ENCODE results near the gene AGR2.
"Not testable (repeated sequence)": the region's sequence is repeated elsewhere in the genome, so short reads cannot be mapped to it uniquely, and the experiment has no call there.

Gene AGR2

GRCh38 chr7:16774986-16775385 is 29.8 kb downstream of the AGR2 start:
- in situ Hi-C loops (cut with MboI; ENCODE audit: low sequenced_read_pairs) = no loop called here

GRCh38 chr7:16774294-16774693 is 30.5 kb downstream of the AGR2 start:
- in situ Hi-C loops (cut with MboI; ENCODE audit: low sequenced_read_pairs) = no loop called here

- in situ Hi-C loops (cut with MboI; ENCODE audit: low sequenced_read_pairs) = no loop called here
These were observed 30.9 kb downstream of the AGR2 start for GRCh38 chr7:16773884-16774283.

- in situ Hi-C loops (cut with MboI; ENCODE audit: low sequenced_read_pairs) = no loop called here
These were observed 31.5 kb downstream of the AGR2 start for GRCh38 chr7:16773326-16773725.

DNA sequence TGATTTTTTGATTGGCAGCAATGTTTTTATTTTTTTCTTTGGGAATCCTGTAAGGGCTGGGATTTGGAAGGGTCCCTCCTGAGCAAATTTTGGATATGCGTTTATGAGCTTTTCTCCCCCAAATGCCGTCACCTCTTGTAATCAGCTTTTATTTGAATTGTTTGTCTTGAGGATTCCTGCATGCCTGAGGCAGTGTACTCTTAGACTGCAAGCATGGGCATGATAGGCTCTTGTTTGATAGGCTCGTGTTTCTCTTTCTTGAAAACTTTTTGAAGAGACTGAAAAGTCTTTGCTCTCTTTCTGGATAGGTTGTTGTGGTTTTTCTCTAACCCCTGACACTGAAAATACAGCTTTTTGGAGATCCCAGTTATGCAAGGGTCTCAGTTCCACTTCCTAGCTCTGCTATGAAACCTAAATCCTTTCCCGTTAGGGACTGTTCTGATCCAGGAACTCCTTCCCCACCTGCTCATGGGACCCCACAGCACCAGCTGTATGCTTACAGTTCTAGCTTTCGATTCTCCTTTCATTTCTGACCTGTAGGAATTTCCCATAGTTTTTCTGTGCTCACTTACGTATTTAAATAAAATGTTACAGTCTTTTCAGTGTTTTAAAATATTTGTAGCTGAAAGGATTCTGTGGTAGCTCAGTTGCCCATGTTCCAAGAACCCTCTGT is 34.0 kb downstream of the AGR2 start:
- in situ Hi-C loops (cut with MboI; ENCODE audit: low sequenced_read_pairs) = no loop called here

DNA sequence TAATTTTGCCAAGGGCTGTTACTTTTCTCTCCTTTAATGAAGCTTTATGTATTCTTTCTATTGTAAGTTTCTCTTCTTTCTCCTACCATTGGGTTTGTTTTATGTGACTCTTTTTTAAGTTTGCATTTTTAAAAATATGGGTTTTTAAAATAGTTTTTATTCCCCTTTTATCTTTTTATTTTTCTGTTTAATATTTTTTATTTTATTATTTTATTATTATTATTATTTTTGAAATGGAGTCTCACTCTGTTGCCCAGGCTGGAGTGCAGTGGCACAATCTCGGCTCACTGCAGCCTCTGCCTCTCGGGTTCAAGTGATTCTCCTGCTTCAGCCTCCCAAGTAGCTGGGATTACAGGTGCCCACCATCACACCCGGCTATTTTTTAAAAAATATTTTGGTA is 34.8 kb downstream of the AGR2 start:
- in situ Hi-C loops (cut with MboI; ENCODE audit: low sequenced_read_pairs) = not testable (repeated sequence)

- in situ Hi-C loops (cut with MboI; ENCODE audit: low sequenced_read_pairs) = no loop called here
These were observed 39.4 kb downstream of the AGR2 start for GRCh38 chr7:16765436-16765859.

DNA sequence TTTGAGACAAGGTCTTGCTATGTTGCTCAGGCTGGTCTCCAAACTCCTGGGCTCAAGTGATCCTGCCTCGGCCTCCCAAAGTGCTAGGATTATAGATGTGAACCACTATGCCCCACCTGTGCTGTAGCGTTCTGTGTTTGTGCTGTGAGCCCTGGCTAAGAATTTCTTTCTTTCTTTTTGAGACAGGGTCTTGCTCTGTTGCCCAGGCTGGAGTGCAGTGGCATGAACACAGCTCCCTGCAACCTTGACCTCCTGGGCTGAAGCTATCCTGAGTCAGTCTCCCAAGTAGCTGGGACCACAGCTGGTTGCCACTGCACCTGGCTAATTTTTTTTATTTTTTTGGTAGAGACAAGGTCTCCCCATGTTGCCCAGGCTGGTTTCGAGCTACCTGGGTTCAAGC is 39.9 kb downstream of the AGR2 start:
- in situ Hi-C loops (cut with MboI; ENCODE audit: low sequenced_read_pairs) = no loop called here

- in situ Hi-C loops (cut with MboI; ENCODE audit: low sequenced_read_pairs) = no loop called here
These were observed 42.6 kb downstream of the AGR2 start for GRCh38 chr7:16762177-16762576.

DNA sequence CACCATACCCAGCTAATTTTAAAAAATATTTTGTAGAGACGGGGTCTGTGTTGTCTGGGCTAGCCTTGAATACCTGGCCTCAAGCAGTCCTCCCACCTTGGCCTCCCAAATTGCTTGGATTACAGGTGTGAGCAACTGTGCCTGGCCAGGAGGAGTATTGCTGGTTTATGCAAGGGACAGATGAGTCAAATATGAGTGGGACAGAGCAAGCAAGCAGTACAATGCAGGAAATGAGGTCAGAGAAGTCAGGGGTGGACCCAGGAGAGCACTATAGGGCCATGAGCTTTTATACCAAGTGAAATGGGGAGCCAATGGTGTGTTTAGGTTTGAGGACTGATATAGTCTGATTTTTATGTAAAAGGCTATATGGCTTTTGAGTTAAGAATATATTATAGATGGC is 45.0 kb downstream of the AGR2 start:
- in situ Hi-C loops (cut with MboI; ENCODE audit: low sequenced_read_pairs) = no loop called here

DNA sequence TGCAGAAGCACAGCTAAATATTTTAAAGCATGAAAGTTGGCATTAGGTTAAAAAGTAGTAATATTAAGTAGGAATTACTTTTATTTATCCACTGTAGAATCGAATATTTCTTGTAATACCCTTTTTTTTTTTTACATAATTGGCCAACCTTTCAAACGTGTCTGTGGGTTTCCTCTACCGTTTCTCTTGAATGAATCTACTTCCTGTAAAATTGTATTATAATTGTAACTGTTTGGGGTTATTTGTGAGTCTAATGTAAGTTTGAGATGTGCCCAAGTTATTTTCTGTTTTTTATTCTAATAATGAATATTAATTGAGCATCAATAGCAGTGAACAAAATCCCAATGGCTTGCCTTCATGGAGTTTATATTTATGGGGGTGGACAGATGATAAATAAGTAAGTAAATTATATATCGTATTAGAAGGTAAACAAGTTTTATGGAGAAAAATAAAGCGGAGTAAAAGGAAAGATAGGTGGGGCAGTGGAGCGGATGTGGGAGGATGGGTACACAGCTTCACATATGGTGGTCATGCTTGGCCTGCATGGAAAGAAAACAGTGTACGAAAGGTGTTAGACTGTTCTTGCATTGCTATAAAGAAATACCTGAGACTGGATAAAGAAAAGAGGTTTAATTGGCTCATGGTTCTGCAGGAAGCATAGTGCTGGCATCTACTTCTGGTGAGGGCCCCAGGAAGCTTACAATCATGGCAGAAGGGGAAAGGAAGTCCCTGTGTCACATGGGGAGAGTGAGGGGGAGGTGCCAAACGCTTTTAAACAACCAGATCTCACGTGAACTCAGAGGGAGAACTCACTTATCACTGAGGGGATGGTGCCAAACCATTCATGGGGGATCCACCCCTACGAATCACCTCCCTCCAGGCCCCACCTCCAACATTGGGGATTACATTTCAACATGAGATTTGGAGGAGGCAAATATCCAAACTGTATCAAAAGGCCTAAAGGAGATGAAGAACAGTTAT is 45.9 kb downstream of the AGR2 start:
- in situ Hi-C loops (cut with MboI; ENCODE audit: low sequenced_read_pairs) = no loop called here

DNA sequence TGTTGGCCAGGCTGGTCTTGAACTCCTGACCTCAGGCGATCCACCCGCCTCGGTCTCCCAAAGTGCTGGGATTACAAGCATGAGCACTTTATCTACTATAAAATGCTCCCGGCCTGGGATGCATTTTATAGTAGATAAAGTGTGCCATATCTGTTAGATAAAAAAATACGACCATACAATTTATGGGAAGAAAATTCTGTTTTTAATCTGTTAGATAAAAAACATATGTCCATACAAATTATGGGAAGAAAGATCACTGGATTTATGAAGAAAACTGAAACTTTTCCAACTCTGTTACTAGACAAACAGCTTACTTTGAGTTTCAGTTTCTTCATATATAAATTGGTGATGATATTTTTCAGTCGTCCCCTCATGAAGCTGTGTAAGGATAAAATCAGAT is 46.8 kb downstream of the AGR2 start:
- in situ Hi-C loops (cut with MboI; ENCODE audit: low sequenced_read_pairs) = no loop called here

DNA sequence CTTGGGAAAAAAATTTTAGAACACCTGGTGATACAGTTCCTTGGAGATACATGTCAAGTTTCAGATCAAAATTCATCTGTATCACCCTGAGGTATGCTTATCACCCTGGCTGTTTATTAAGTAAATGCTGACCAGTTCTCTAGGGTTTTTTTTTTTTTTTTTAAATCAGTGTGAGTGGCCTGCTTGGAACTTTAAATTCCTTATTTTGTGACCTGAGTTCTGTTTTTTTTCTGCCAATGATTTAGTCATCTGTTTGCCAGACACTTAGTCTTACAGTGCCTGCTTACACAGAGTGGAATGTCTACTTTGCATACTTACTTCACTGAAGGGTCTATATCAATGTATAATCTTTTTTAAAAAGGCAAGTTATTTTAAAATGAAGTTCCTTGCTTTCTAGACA is 49.4 kb downstream of the AGR2 start:
- in situ Hi-C loops (cut with MboI; ENCODE audit: low sequenced_read_pairs) = no loop called here

DNA sequence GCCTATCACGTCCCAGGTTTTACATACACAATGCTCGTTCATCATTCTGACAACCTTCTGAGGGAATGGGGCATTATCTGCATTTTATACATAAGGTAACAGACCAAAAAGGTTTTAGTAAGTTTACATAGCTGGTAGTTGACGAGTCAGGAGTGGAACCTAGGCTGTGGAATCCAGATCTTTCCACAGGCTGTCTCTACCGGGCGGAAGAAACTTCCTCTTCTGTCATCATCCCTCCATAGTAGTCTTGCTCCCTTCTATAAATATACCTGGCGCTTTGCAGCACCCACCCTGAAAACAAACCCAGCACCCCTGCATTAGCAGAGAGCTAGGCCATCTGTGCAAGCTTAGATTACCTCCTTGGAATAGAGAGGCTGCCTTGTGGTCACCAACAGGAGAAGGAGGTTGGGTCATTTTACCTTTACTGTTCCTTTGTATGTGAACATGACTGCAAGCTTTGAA is 49.9 kb downstream of the AGR2 start:
- in situ Hi-C loops (cut with MboI; ENCODE audit: low sequenced_read_pairs) = no loop called here

GRCh38 chr7:16753932-16754855 is 50.6 kb downstream of the AGR2 start:
- in situ Hi-C loops (cut with MboI; ENCODE audit: low sequenced_read_pairs) = no loop called here

GRCh38 chr7:16753102-16753931 is 51.5 kb downstream of the AGR2 start, which contains the start of gene TSPAN13:
TSPAN13 (plus strand) TSS chr7:16753755; CDS start chr7:16753968, 213 bp downstream.
- in situ Hi-C loops (cut with MboI; ENCODE audit: low sequenced_read_pairs) = no loop called here

DNA sequence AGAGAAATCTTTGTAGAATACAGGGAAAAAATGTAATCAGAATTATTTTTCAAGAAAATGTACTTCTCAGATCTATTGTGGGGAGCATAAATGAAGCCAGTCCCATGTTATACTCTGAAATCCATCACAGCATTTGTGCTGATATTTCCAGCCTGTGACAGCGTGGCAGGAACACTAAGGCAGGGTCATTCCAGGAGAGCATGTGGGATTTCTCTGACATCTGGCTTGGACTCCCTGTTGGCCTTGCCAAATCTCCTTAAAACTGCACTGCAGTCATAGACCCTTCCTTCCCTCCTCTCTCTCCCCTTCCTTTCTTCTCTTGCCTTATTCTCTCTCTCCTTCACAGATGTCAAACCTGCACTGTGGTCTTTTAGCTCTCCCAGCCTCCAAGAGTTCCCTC is 57.7 kb downstream of the AGR2 start:
- in situ Hi-C loops (cut with MboI; ENCODE audit: low sequenced_read_pairs) = no loop called here

DNA sequence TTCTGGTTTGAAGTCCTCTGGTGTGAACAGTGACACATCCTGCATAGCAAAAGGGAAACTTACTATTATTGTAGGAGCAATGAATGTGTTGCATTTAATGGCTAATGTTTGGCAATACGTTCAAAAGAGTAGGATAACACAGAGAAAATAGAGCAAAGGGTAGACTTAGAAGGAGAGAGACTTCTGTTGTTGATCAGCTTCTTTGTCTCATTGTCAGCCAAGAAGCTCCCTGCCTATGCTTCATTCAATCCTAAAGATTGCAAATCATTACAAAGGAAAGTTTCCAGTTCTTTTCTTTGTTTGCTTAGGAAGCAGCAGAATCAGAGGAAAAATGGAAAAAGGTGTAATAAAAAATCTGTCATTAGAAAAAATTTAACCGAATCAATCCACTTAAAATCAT is 59.2 kb downstream of the AGR2 start:
- in situ Hi-C loops (cut with MboI; ENCODE audit: low sequenced_read_pairs) = no loop called here

DNA sequence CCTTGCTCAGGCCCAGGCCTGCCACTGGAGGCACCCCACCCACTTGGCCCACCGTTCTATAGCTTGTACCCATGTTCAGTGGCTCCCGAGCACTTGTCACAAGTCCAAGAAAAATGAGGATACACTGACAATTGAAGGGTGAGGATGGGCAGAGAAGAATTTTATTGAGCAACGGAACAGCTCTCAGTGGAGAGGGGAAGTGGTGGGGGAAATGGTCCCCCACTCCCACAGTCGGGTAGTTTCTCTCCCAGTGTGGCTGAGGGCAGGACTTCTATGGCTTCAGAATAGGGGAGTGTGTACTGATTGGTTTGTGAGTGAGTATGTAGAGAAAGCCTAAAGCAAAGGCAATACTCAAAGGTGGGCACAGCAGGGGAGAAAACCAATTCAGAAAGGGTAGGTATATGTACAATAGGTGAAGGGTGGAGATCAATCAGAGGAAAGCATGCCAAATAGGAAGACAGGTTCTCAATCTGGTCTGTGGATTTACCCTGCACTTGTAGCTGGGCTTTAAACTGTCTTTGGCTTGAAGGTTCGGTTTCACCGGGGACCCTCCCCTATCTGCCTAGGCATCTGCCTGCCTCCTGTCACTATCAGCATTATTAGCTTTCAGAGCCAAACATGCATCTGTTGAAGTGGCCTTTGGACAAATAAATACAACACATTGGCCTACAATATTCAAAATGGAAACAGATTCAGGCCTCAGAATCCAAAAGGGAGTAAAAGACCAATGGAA is 60.1 kb downstream of the AGR2 start:
- in situ Hi-C loops (cut with MboI; ENCODE audit: low sequenced_read_pairs) = no loop called here

All from HL-60/S4 treated with retinoic acid at 250 ng/mL for 4 days and 3 days (cell line).